K562 (cell line): Measurements from ENCODE around the gene SLC18B1. TPM values are rescaled to one million over a fixed set of nuclear protein-coding genes. Genes with fewer than 3 reads are reported as not detected.

Experiments used
- AFF4 ChIP-seq: sonication (generic); formaldehyde crosslinking; IDR thresholded peaks from 2 replicates; pipeline ENCODE4 v1.8.0; 2023; ENCODE audit warnings: mild to moderate bottlenecking, missing genetic modification reagents
- ARID1B ChIP-seq: fragments of 450-650 bp; IDR thresholded peaks from 2 replicates; pipeline ENCODE4 v1.6.1; 2016; ENCODE audit warnings: antibody characterized with exemption, mild to moderate bottlenecking, inconsistent platforms
- CAMTA2 ChIP-seq: fragments of 250-450 bp; sonication (Bioruptor Pico); conservative IDR thresholded peaks from 2 replicates; pipeline ENCODE4 v1.5.1; 2022
- CTBP1 ChIP-seq: fragments of 450-650 bp; IDR thresholded peaks from 2 replicates; pipeline ENCODE4 v1.6.1; 2016; ENCODE audit warnings: borderline replicate concordance
- DPF2 ChIP-seq: fragments of 450-650 bp; IDR thresholded peaks from 2 replicates; pipeline ENCODE4 v1.6.1; 2016
- EP300 ChIP-seq: IDR thresholded peaks from 2 replicates; pipeline ENCODE4 v1.6.1; 2012; ENCODE audit warnings: low read length, improper control_type of control experiment
- ETV6 ChIP-seq, 3 experiments: fragments of 150-350 bp in 1 of 3; sonication (generic) in 1 of 3; formaldehyde crosslinking in 1 of 3; IDR thresholded peaks; 2 replicates each; pipeline versions ENCODE4 v1.6.1 to v1.8.0; 2014 to 2022; ENCODE audit warnings: borderline replicate concordance in 2 of 3, low read depth in 2 of 3, antibody characterized with exemption in 1 of 3, low read length in 1 of 3, mild to moderate bottlenecking in 1 of 3, missing genetic modification reagents in 1 of 3
- EZH2 ChIP-seq: IDR thresholded peaks from 2 replicates; pipeline ENCODE4 v1.6.1; 2012; ENCODE audit warnings: low read depth, mild to moderate bottlenecking, inconsistent platforms, low read length, borderline replicate concordance
- FOXK1 ChIP-seq: sonication (generic); formaldehyde crosslinking; IDR thresholded peaks from 2 replicates; pipeline ENCODE4 v1.8.0; 2022; ENCODE audit warnings: missing genetic modification reagents, mild to moderate bottlenecking, borderline replicate concordance
- HMG20B ChIP-seq: fragments of 250-450 bp; sonication (Bioruptor Pico); IDR thresholded peaks from 2 replicates; pipeline ENCODE4 v1.5.0; 2021; ENCODE audit warnings: mild to moderate bottlenecking
- IRF2 ChIP-seq: sonication (generic); formaldehyde crosslinking; IDR thresholded peaks from 2 replicates; pipeline ENCODE4 v1.8.1; 2022; ENCODE audit warnings: mild to moderate bottlenecking, missing genetic modification reagents
- MAFF ChIP-seq: IDR thresholded peaks from 2 replicates; pipeline ENCODE4 v1.6.1; 2012; ENCODE audit warnings: low read length, improper control_type of control experiment
- MLLT1 ChIP-seq, 2 experiments: fragments of 450-650 bp; IDR thresholded peaks; 2 replicates each; pipeline ENCODE4 v1.6.1; 2016
- NCOR1 ChIP-seq: fragments of 450-650 bp; IDR thresholded peaks from 2 replicates; pipeline ENCODE4 v1.6.1; 2016; ENCODE audit warnings: mild to moderate bottlenecking, moderate library complexity
- NFIX ChIP-seq: fragments of 250-450 bp; sonication (Bioruptor Pico); IDR thresholded peaks from 2 replicates; pipeline ENCODE4 v1.4.0; 2020; ENCODE audit warnings: low read depth, mild to moderate bottlenecking, moderate library complexity
- RAD21 ChIP-seq, 2 experiments: fragments of 250-450 bp in 1 of 2; fragments of 450-650 bp in 1 of 2; sonication (Bioruptor Pico) in 1 of 2; formaldehyde crosslinking in 1 of 2; IDR thresholded peaks in 1 of 2; conservative IDR thresholded peaks in 1 of 2; 2 replicates each; pipeline versions ENCODE4 v1.4.0 to v1.8.0; 2020 to 2022; ENCODE audit warnings: mild to moderate bottlenecking in 2 of 2, moderate library complexity in 1 of 2
- USF2 ChIP-seq: sonication (generic); formaldehyde crosslinking; IDR thresholded peaks from 2 replicates; pipeline ENCODE4 v1.5.0; 2020; ENCODE audit warnings: missing genetic modification reagents
- VEZF1 ChIP-seq: fragments of 200-800 bp; sonication (Bioruptor generic); IDR thresholded peaks from 2 replicates; pipeline ENCODE4 v1.6.1; 2017; ENCODE audit warnings: missing genetic modification characterization, missing compliant biosample characterization
- ZFP1 ChIP-seq: fragments of 450-650 bp; formaldehyde crosslinking; IDR thresholded peaks from 2 replicates; pipeline ENCODE4 v1.4.0; 2020; ENCODE audit warnings: mild to moderate bottlenecking, mixed read lengths
- ZNF174 ChIP-seq: fragments of 250-450 bp; sonication (Bioruptor Pico); IDR thresholded peaks from 2 replicates; pipeline ENCODE4 v1.4.0; 2020; ENCODE audit warnings: mild to moderate bottlenecking
- ZNF253 ChIP-seq: fragments of 250-450 bp; sonication (Bioruptor Pico); conservative IDR thresholded peaks from 2 replicates; pipeline ENCODE4 v1.6.1; 2021; ENCODE audit warnings: mild to moderate bottlenecking
- ZNF274 ChIP-seq: IDR thresholded peaks from 2 replicates; pipeline ENCODE4 v1.6.1; 2011; ENCODE audit warnings: low read depth, mild to moderate bottlenecking, low read length, moderate library complexity, borderline replicate concordance
- ZNF436 ChIP-seq: fragments of 250-450, 450-650 bp; sonication (Bioruptor Pico); formaldehyde crosslinking; IDR thresholded peaks from 2 replicates; pipeline ENCODE4 v1.7.0; 2020; ENCODE audit warnings: mild to moderate bottlenecking
- polyA plus RNA-seq, 8 experiments: library from polyadenylated mRNA; depleted of rRNA in 4 of 8; stranded (reverse) in 5 of 8; unstranded in 3 of 8; fragments of >200 nt; fragmentation: Nextera tagmentation in 2 of 8; fragmentation: Illumina TruSeq in 1 of 8; extraction: Ambion mirVana in 2 of 8; extraction: Trizol in 1 of 8; gene quantifications; 2 replicates each; pipeline versions ENCODE4 v1.2.1 to v1.2.3, GENCODE V29; 2011 to 2014; ENCODE audit warnings: inconsistent platforms in 1 of 8, missing spikeins in 1 of 8
- total RNA-seq, 7 experiments: library from RNA; depleted of rRNA in 6 of 7; stranded (reverse); fragments of >200 nt in 6 of 7; fragmentation: Illumina TruSeq in 2 of 7; extraction: Trizol in 2 of 7; gene quantifications; 2 replicates each; pipeline versions ENCODE4 v1.2.1 to v1.2.3, GENCODE V29; 2011 to 2021; ENCODE audit warnings: low replicate concordance in 1 of 7

SLC18B1 gene
- total and polyA plus RNA-seq, 9 of the 15 experiments (the other 6 are each of a cell fraction or from before 2014, with no cell fraction given), result 10.4 to 49.1 (median 32.0) TPM

- no peak for TF ChIP-seq AFF4 (CRISPR knock-in tag)
- no peak for TF ChIP-seq VEZF1
- TF ChIP-seq ETV6 (IDR thresholded peaks at IDR 0.05; ENCODE audit: borderline replicate concordance in 1 of 2, low read depth in 2 of 2, low read length in 1 of 2), result no peak
- TF ChIP-seq ETV6 (CRISPR knock-in tag; IDR thresholded peaks at IDR 0.05; ENCODE audit: borderline replicate concordance), result no peak
- TF ChIP-seq CTBP1, result no peak
- TF ChIP-seq EP300, result 0 out of 2 replicates have a peak, but pooled peaks have one; percentile 14
- TF ChIP-seq ZNF274, result no peak
- TF ChIP-seq ZFP1 (CRISPR knock-in tag), result no peak
- TF ChIP-seq CAMTA2 (CRISPR knock-in tag), result no peak
- TF ChIP-seq IRF2 (CRISPR knock-in tag), result no peak
- no peak for TF ChIP-seq FOXK1 (CRISPR knock-in tag)
- no peak for TF ChIP-seq USF2
- no peak for TF ChIP-seq HMG20B (CRISPR knock-in tag)
- TF ChIP-seq ZNF174 (CRISPR knock-in tag), result no peak
- TF ChIP-seq DPF2, result peak; percentile 37; the same call in 1 of the 2 replicates
- no peak for TF ChIP-seq NFIX (CRISPR knock-in tag)
- TF ChIP-seq RAD21 (CRISPR knock-in tag; conservative IDR thresholded peaks at IDR 0.05 in 1 of 2, IDR thresholded peaks at IDR 0.05 in 1 of 2), result no peak
- no peak for TF ChIP-seq MLLT1 (IDR thresholded peaks at IDR 0.05)
- TF ChIP-seq ZNF436 (CRISPR knock-in tag), result no peak
- TF ChIP-seq ARID1B, result peak; percentile 46; the same call in 1 of the 2 replicates
- no peak for TF ChIP-seq ZNF253 (CRISPR knock-in tag)
- no peak for TF ChIP-seq MAFF
- no peak for TF ChIP-seq NCOR1
- TF ChIP-seq EZH2, result no peak
These were observed 34.5 kb upstream of the SLC18B1 start (continued) for GRCh38 chr6:132832891-132833290.
